Activated CD4-positive, alpha-beta T cell treated with anti-CD3 and anti-CD28 coated beads for 48 hours (primary cell): ENCODE data around the gene UBE2G2.
A peak's percentile ranks its signal among the peaks of the same experiment; 100 is the strongest.

Source experiments
- DNase-seq: peaks from one replicate; pipeline ENCODE4 v3.0.0-alpha.2; 2020

Gene UBE2G2

GRCh38 chr21:44784810-44785209 is 16.8 kb downstream of the UBE2G2 start:
- DNase-seq, result no peak

GRCh38 chr21:44783020-44783696 is 18.5 kb downstream of the UBE2G2 start:
- DNase-seq, result no peak

GRCh38 chr21:44780767-44781459 is 20.7 kb downstream of the UBE2G2 start:
- DNase-seq, result no peak

- DNase-seq, result no peak
Observed at GRCh38 chr21:44780137-44780502, 21.5 kb downstream of the UBE2G2 start.

- DNase-seq, result no peak
Observed at GRCh38 chr21:44779417-44780136, 22.0 kb downstream of the UBE2G2 start.

- DNase-seq, result no peak
Observed at GRCh38 chr21:44778983-44779382, 22.6 kb downstream of the UBE2G2 start.

- DNase-seq, result no peak
Observed at GRCh38 chr21:44778499-44778911, 23.1 kb downstream of the UBE2G2 start.

- no peak for DNase-seq
Observed at GRCh38 chr21:44778094-44778493, 23.5 kb downstream of the UBE2G2 start.

- DNase-seq, result no peak
Observed at GRCh38 chr21:44774972-44775371, 26.6 kb downstream of the UBE2G2 start.

GRCh38 chr21:44773291-44773932 is 28.2 kb downstream of the UBE2G2 start:
- DNase-seq, result no peak

GRCh38 chr21:44771896-44772525 is 29.6 kb downstream of the UBE2G2 start:
- no peak for DNase-seq

- DNase-seq, result no peak
Observed at GRCh38 chr21:44767834-44768831, 33.5 kb downstream of the UBE2G2 start.

GRCh38 chr21:44766818-44767354 is 34.7 kb downstream of the UBE2G2 start:
- no peak for DNase-seq

GRCh38 chr21:44766014-44766817 is 35.4 kb downstream of the UBE2G2 start:
- no peak for DNase-seq

- DNase-seq, result peak; percentile 28
Observed at GRCh38 chr21:44765231-44766013, 36.2 kb downstream of the UBE2G2 start.

- DNase-seq, result no peak
Observed at GRCh38 chr21:44764319-44765230, 37.0 kb downstream of the UBE2G2 start.

- DNase-seq, result no peak
Observed at GRCh38 chr21:44763451-44764318, 37.9 kb downstream of the UBE2G2 start.

- DNase-seq, result no peak
Observed at GRCh38 chr21:44763050-44763378, 38.6 kb downstream of the UBE2G2 start.
